Erythroblast (primary cell): Measurements from ENCODE around the gene ALDH1A1.
"Not testable (repeated sequence)": the region's sequence is repeated elsewhere in the genome, so short reads cannot be mapped to it uniquely, and the experiment has no call there.

Experiments used
- DNase-seq, 2 experiments: peaks; one replicate each; lab custom pipeline; 2025; lab: John Stamatoyannopoulos, UW
- GATA1 ChIP-seq: IDR thresholded peaks from 2 replicates; pipeline ENCODE4 v1.6.1; 2011; ENCODE audit warnings: low read depth, mild to moderate bottlenecking, control low read depth, low read length, moderate library complexity
- POLR2A ChIP-seq: IDR thresholded peaks from 2 replicates; pipeline ENCODE4 v1.6.1; 2011; ENCODE audit warnings: mild to moderate bottlenecking, low read length

ALDH1A1 gene

DNA sequence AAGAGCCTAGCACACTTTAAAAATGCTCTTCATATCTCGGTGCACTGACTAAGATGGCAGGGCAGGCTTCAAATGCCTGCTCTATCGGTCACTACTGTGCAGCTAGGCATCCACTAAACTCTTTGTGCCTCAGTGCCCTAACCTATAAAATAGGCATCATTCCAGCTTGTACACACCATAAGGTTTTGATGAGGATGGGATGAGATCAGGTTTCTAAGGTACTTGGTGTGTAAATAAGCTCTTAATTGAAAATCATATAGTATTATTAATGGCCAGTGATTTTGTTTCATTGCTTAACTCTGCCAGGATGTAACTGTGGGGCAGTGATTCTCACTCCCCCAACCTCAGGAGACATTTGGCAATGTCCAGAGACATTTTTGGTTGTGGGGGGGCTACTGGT lies 78.5 kb downstream of the ALDH1A1 start:
- no peak for DNase-seq
- TF ChIP-seq POLR2A: no peak
- no peak for TF ChIP-seq GATA1

DNA sequence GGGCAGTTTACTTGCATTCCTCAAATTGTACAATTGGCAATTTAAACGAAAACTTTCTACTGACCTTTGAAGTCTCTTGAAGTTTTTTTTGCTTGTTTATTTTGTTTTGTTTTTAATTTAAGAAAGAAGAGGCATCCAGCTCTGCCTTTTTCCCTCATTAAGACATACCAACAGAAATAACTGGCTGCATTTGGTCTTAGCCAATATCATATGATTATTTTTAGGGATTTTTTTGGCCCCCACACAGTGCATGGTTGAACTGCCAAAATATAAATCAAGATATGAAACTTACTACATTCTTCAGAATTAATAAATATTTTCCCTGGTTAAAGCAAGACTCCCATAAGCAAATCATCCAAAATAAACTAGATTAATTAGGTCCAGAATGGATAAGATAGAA lies 79.4 kb downstream of the ALDH1A1 start:
- TF ChIP-seq POLR2A (no peak), GATA1 (no peak)
- no peak for DNase-seq

DNA sequence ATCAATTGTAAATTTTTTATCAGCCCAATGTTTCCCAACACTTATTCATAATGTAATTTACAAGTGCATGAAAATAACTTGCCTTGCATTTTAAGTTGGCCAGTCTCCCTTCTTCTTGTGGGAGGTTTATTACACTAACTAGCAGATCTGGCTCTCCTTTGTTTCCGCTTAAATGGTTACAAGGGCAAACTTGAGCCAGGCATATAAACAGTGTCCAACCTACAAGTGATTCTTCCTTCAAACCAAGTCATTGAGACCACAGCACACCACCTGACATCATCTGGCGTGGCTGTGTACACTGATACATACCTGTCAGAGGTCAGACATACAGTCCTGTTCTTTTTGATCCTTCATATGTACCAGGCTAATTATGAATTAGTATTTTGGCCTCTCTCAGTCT lies 80.1 kb downstream of the ALDH1A1 start:
- TF ChIP-seq POLR2A: no peak
- no peak for TF ChIP-seq GATA1
- no peak for DNase-seq

DNA sequence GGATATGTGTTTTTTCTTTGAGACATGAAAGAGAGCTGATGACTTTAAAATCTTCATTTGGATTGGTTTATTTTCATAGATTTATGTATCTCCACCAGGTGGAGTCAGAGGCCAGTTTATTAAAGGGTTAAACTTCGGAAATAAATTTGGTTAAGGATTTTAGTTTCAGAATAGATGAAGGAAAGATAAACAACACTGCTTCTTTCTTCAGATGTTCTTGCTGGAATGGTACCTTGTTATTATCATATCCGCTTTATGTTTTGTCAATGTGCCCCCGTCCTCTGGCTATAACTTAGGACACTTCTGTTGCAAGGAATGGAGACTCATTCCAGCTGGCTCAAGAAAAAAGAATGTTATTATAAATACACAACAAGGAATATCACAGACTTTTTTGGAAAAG lies 81.2 kb downstream of the ALDH1A1 start:
- peak; percentile 8 to 37 for DNase-seq
- no peak for TF ChIP-seq GATA1
- no peak for TF ChIP-seq POLR2A

DNA sequence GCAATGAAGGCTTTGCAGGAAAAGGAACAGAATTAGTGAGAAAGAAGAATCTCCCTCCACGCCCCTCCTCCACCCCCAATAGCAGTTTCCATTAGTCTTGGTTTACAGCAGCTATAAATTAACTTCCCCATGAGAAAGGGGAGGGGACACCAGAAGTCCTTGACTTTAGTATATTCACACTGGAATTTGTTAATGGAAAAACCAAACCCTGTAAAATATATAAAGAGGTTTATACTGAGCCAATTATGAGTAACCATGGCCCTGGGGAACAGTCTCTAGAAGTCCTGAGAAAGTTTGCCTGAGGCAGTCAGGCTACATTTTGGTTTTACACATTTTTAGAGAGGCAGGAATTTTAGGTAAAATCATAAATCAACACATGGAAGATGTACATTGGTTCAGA lies 88.5 kb downstream of the ALDH1A1 start:
- no peak for TF ChIP-seq GATA1
- TF ChIP-seq POLR2A: no peak
- no peak for DNase-seq

DNA sequence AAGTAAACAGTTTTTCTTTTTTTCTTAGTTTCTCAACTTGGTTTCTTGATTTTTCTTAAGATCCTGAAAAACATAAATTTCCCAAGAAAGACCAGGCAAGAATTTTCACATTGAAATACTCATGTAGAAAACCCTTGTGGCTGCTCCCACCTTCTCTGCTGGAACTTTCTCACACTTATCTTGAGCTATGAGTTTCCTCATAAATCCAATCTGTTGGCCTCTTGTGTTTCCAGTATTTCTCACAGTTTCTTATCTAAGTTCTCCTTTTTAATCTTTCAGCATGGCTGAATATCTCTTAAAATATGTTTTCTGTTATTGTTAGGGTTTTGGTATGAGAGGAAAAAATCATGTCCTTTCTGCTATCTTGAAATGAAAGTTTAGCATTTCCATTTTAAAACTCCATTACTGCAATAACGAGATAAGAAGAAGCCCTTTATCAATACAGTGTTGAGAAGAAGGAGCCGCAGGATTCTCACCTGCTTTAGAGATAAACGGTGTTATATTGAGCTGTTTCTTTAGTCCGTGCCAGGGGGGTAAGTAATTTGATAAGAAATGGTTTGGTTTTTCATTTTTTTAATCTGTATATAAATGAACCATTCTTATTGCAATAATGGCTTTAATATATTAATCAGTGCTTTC lies 89.3 kb downstream of the ALDH1A1 start:
- no peak for TF ChIP-seq GATA1
- no peak for TF ChIP-seq POLR2A
- DNase-seq: peak; percentile 7 to 37

DNA sequence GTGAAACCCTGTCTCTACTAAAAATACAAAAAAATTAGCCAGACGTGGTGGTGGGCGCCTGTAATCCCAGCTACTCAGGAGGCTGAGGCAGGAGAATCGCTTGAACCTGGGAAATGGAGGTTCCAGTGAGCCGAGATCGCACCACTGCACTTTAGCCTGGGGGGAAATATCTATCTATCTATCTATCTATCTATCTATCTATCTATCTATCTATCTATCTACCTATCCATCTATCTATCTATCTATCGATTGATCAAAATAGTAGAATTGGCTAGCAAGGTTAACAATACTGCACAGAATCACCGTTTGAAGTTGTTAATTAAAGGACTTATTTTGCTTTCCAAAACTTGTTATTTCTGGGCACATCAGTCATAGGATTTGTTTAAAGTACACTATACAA lies 90.1 kb downstream of the ALDH1A1 start:
- not testable (repeated sequence) for DNase-seq

DNA sequence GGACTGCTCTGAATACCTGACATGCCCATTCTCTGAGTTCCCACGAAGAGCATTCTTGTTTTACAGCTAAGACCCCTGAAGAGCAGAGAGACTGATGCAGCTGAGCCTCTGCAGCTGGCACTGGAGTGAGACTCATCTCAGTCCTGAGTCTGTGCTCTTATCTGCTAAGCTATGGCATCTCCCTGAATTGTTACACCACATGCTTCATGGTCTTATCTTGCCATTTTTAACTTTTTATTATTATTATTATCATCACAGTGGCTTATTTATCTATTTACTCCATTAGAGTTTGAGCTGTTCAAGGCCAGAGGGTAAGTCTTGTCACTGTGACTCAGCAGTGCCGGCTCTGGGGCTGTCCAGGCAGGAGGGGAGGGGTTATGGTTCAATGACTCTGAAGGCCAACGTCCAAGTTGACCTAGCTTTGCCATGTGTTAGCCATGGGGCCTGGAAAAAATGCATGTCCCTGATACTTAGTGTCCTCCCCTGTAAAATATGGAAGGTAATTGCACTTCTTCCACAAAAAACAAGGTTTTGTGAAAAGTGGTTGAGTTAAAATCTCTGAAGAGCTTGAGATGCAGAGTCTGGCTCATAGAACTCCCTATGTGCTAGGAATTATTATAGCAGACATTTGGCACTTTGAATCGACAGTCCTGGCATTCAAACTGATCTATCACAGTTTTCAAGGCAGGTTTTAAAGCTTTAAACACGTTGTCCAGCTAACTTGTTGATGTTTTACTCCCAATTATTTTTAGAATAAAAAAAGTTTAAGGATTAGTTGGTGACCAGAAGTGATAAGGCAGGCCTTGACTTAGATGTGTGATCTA lies 94.6 kb downstream of the ALDH1A1 start:
- peak; percentile 82 to 83 for DNase-seq
- TF ChIP-seq POLR2A: no peak

DNA sequence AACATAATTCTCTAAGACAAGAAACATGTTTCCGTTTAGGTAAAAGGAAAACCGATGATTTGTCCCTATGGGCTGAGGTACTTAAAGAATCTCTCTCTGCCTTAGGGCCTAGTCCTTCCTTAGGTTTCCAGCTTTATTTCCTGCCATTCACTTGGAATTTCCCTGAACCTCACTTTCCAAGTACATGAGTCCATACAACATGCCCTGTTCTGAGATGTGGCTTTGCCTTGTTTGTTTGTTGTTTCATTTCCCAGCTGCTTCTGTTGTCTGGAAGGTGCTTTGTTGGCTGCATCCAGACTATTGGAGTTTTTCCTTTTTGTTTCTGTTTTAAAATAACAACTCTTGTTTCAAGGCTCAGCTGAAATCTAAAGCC lies 95.2 kb downstream of the ALDH1A1 start:
- TF ChIP-seq GATA1 (no peak), POLR2A (no peak)
- DNase-seq: no peak

DNA sequence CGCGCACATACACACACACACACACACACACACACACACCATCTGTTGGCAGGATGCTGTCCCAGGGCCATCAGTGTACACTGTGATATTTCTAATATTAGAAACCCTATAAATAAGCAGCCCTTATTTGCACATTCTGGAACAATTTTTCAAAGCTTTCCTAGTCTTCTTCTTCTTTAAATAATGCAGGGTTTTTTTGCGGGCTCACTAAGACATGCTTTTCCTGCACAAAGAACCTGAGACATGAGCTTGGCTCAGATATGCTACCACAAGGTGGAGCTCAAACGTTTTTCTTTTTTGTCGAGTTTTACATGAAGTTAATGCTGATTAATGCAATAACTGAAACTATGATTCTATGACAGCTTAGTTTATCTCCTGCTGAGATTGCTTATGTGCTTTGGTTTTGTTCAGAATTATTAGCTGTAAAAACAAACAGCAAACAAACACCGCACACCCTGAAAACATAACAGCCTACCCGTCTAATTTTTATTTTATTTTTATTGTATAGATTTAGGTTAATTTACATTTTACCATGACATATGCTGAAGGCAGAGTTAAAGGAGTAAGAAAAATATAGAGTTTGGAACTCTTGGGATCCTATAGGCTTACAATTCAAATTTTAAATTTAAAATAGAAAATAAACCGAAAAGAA lies 95.8 kb downstream of the ALDH1A1 start:
- TF ChIP-seq POLR2A (no peak), GATA1 (no peak)
- DNase-seq: peak; percentile 75 to 82

DNA sequence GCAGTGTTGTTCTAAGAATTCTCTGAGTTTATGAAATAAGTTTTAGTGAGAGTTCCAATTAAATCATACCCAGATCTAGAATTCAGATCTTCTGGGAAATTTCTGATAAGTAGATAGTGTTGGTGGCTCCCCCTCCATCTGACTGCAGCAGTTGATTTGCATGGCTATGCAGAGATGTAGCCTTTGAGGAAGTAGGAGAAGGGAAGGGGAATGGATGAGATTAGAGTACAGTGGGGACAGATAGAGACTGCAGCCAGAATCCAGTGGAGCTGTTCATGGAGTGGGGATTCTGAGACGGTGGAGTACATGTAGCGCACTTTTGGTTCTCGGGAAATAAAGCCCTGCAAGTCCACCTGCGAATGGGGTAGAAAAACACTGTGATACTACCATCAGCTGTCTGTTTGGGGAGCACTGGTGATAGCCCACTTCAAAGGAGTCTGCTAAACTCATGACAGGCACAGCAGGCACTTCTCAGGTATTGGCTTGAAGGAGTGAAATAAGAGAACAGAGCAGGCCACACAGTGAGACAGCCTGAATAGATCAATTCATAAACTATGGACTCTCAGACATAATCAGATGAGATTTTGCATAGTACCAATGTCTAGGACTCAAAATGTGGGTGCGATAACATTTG lies 96.8 kb downstream of the ALDH1A1 start:
- TF ChIP-seq POLR2A (no peak), GATA1 (no peak)
- no peak for DNase-seq

DNA sequence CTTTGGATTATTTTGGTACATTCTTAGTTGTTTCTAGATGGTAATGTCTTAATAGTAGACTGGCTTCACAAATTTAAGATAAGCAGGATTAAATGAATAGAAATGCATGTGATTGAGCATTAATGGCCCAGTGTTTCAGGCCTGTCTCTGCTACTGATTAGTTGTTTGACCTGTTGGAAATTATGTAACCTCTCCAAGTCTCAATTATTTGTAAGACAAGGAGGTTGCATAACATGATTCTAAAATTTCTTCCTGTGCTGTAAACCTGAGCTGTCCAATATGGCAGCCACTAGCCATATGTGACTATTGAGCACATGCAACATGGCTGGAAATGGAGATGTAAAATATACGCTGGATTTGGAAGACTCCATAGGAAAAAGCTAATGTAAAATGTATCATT lies 97.5 kb downstream of the ALDH1A1 start:
- no peak for TF ChIP-seq GATA1
- no peak for DNase-seq
